Nephron (organoid): ENCODE data around the gene GRIK2.
A peak's percentile ranks its signal among the peaks of the same experiment; 100 is the strongest.

Experiments used
- H3K27ac Mint-ChIP-seq, 3 experiments: 2 replicates each; pipeline ENCODE4 v1.8.0; 2020; ENCODE audit warnings: mixed read lengths in 3 of 3, mild to moderate bottlenecking in 2 of 3, moderate library complexity in 1 of 3
- H3K27me3 Mint-ChIP-seq: 2 replicates; pipeline ENCODE4 v1.8.0; 2021; ENCODE audit warnings: low read depth, mild to moderate bottlenecking, moderate library complexity, mixed read lengths
- H3K36me3 Mint-ChIP-seq: 2 replicates; pipeline ENCODE4 v1.8.0; 2020; ENCODE audit warnings: low read depth, mixed read lengths
- H3K4me1 Mint-ChIP-seq: 2 replicates; pipeline ENCODE4 v1.8.0; 2020; ENCODE audit warnings: mixed read lengths
- H3K4me3 Mint-ChIP-seq, 3 experiments: 2 replicates each; pipeline ENCODE4 v1.8.0; 2020; ENCODE audit warnings: mild to moderate bottlenecking in 3 of 3, mixed read lengths in 3 of 3, moderate library complexity in 2 of 3
- H3K9me3 Mint-ChIP-seq: 2 replicates; pipeline ENCODE4 v1.8.0; 2020; ENCODE audit warnings: mixed read lengths
- CTCF ChIP-seq, 3 experiments: fragments of 200-600 bp; sonication (generic); IDR thresholded peaks; one replicate each; pipeline ENCODE4 v1.5.0; 2021; ENCODE audit warnings: antibody characterized with exemption in 3 of 3; ENCODE audit not compliant: unreplicated experiment in 3 of 3

GRIK2 gene

DNA sequence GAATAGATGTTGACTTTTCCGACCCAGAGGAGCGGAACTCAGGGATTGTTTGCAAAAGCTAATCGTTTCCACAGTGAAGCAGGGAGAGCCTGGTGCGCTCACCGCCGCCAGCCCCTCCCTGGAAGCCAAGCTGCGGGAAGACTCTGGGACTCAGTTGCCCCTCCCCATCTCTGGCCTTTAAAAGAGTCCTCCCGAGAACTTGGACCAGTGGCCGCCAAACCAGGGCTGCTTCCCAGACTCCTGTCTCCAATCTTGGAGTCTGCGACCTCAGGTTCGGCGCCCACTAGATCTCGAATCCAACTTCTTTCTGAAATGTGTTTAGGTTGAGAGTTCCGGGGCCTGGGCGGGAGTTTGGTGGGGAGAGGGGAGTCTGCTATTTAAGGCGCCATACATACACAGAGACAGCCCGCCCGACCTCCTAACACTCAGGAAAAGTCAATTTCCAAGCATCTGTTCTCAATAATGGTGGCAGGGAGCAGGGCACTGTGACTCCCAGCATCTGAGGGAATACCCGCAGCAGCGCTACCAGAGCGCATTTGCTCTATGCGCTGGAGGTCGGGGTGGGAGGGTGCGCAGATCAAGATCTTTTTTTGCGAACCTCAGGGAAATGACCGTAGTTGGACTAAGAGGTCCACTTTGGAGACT lies 800 bp upstream of the GRIK2 start:
- no peak for TF ChIP-seq CTCF (IDR thresholded peaks at IDR 0.05; ENCODE audit: unreplicated experiment in 3 of 3)
- H3K27ac Mint-ChIP-seq, result peak overlapping the region in 1 of 3 experiments; percentile 61
- H3K36me3 Mint-ChIP-seq, result no peaks in the 10 kb centered on the region
- peaks cover 84% of the 10 kb centered on the region for H3K27me3 Mint-ChIP-seq
- H3K9me3 Mint-ChIP-seq, result no peaks in the 10 kb centered on the region
- H3K4me3 Mint-ChIP-seq, result peak overlapping the region; percentile 78 to 87 (median 86)
- peaks cover 19% of the 10 kb centered on the region for H3K4me1 Mint-ChIP-seq

DNA sequence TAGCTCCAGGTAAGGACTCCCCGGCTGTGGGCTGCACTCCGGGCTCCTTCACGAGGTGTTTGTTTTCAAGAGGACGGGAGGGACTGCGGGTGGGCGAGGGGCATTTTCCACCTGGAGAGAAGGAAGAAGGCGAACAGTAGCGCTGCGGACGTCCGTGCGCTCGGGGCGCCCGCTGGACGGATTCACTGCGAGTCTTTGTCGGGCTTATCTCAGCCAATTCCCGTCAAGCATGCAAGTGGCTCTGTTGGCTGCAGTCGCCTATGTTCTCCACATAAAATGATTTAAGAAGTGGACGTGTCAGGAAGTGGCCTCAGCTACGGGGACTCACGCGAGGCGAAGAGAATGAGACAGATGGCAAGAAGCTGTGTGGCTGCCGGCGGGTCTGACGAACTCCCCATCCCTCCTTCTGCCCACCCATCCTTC lies 332 bp downstream of the GRIK2 start:
- Mint-ChIP-seq H3K9me3 (no peaks in the 10 kb centered on the region), H3K27me3 (peaks cover 88% of the 10 kb centered on the region), H3K27ac (peak overlapping the region in 1 of 3 experiments; percentile 37), H3K36me3 (no peaks in the 10 kb centered on the region), H3K4me1 (peaks cover 19% of the 10 kb centered on the region), H3K4me3 (peak overlapping the region; percentile 78 to 87 (median 86))
- TF ChIP-seq CTCF (IDR thresholded peaks at IDR 0.05; ENCODE audit: unreplicated experiment in 3 of 3), result no peak

DNA sequence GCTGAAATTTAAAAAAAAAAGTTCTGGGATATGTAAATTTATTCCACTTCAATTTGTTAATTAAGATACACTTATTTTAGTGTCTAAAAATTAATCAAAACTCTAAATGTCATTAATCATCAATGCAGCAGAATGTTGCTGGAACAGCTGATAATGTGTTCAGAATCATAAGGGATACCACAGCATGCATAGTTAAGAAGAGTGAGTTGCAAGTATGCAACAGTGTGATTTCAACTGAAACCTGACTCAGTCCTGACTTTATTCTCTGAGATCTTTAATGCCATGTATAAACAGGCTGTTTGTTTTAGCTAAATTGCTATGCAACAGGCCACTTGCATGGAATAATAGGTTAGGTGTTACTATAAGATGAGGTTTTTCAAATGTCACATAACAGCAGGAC lies 1.4 kb downstream of the GRIK2 start:
- peaks cover 2% of the 10 kb centered on the region for H3K36me3 Mint-ChIP-seq
- peaks cover 88% of the 10 kb centered on the region for H3K27me3 Mint-ChIP-seq
- peak overlapping the region; percentile 78 to 87 (median 86) for H3K4me3 Mint-ChIP-seq

GRCh38 chr6:101395345-101395744 lies 1.8 kb downstream of the GRIK2 start:
- peak; percentile 31 to 41 (median 31) for TF ChIP-seq CTCF (IDR thresholded peaks at IDR 0.05; ENCODE audit: unreplicated experiment in 3 of 3)
- Mint-ChIP-seq H3K9me3 (no peaks in the 10 kb centered on the region), H3K4me3 (peak overlapping the region; percentile 78 to 87 (median 86)), H3K27me3 (peaks cover 89% of the 10 kb centered on the region), H3K27ac (no peak overlapping the region), H3K36me3 (peaks cover 6% of the 10 kb centered on the region), H3K4me1 (peaks cover 19% of the 10 kb centered on the region)

More for the DNA sequence above, 1.4 kb downstream of the GRIK2 start:
- no peak for TF ChIP-seq CTCF (IDR thresholded peaks at IDR 0.05; ENCODE audit: unreplicated experiment in 3 of 3)
- Mint-ChIP-seq H3K9me3 (no peaks in the 10 kb centered on the region), H3K4me1 (peaks cover 19% of the 10 kb centered on the region), H3K27ac (no peak overlapping the region)

GRCh38 chr6:101396548-101397173 lies 3.2 kb downstream of the GRIK2 start:
- H3K27me3 Mint-ChIP-seq, result peaks cover 89% of the 10 kb centered on the region
- no peaks in the 10 kb centered on the region for H3K9me3 Mint-ChIP-seq
- peak overlapping the region; percentile 9 to 50 (median 16) for H3K4me3 Mint-ChIP-seq
- no peak for TF ChIP-seq CTCF (IDR thresholded peaks at IDR 0.05; ENCODE audit: unreplicated experiment in 3 of 3)
- H3K4me1 Mint-ChIP-seq, result peaks cover 25% of the 10 kb centered on the region
- peaks cover 10% of the 10 kb centered on the region for H3K36me3 Mint-ChIP-seq
- no peak overlapping the region for H3K27ac Mint-ChIP-seq
